ENCODE results near the gene RNASE12. TPM values are rescaled to one million over a fixed set of nuclear protein-coding genes. Genes with fewer than 3 reads are reported as not detected.

Gene RNASE12
- total RNA-seq, 1 donor from 2014 or later: not detected

DNA sequence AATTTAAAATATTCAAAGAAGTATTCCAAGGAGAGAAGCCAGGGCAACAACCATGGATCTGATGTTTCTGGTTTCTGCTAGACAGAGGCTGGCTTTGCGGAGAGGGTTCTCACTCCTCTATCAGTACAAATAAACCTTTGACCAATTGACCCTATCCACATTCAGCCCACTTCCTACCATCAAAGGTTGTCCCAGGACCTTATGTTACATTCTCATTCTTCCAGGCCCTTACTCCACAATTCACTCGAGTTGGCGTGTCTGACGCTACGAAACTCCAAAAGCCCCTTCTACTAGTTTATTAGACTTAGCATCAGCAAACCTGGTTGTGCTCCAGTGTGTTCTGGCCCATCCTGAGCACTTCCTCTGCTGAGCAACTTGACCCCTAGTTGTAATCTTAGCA, 24.8 kb upstream of the RNASE12 start:
- Mint-ChIP-seq H3K27ac (no peak overlapping the region), H3K4me3 (no peak overlapping the region), H3K36me3 (no peaks in the 10 kb centered on the region), H3K4me1 (peaks cover 9% of the 10 kb centered on the region), H3K27me3 (ENCODE audit: low read depth) (no peaks in the 10 kb centered on the region), H3K9me3 (no peaks in the 10 kb centered on the region)
- no peak for DNase-seq (ENCODE audit: low spot score in 2 of 2, unreplicated experiment in 2 of 2)
- TF ChIP-seq, protein P1, sequence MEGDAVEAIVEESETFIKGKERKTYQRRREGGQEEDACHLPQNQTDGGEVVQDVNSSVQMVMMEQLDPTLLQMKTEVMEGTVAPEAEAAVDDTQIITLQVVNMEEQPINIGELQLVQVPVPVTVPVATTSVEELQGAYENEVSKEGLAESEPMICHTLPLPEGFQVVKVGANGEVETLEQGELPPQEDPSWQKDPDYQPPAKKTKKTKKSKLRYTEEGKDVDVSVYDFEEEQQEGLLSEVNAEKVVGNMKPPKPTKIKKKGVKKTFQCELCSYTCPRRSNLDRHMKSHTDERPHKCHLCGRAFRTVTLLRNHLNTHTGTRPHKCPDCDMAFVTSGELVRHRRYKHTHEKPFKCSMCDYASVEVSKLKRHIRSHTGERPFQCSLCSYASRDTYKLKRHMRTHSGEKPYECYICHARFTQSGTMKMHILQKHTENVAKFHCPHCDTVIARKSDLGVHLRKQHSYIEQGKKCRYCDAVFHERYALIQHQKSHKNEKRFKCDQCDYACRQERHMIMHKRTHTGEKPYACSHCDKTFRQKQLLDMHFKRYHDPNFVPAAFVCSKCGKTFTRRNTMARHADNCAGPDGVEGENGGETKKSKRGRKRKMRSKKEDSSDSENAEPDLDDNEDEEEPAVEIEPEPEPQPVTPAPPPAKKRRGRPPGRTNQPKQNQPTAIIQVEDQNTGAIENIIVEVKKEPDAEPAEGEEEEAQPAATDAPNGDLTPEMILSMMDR (IDR thresholded peaks at IDR 0.05; ENCODE audit: unreplicated experiment): no peak

DNA sequence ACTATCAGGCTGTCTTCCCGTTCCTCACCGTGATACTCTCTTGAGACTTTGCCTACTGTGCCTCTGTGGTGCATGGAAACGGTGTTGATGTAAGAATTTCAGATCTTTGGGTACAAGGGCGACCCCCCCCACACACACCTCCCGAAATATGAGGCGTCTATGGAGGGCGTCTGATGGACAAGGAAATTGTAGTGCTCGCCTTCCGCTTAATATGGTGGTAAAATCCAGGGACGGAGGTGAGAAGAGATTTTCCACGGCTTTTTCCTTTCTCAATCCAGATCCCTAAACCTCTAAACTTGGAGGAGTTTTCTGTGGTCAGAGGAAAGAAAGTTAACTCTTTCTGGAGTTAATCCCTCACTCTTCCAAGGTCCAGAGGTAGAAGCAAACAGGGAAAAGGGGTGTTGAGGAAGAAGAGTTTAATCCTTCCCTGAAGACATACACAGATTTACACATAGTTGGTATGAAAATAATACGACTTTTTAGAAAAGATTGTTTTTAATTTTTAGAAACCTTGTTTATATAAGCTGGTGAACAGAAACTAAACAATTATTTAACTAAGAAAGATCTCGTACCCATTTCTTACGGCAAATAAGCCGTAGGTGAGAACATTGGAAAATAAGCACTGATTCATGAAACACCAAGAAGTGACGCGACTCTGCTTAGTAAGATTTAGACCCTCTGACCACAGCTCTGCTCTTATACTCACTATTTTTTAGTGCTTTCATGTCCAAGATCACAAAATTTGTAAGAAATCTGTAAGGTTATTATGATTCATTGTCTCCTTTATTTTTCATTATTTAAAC, 23.1 kb upstream of the RNASE12 start:
- no peak overlapping the region for H3K4me3 Mint-ChIP-seq
- TF ChIP-seq, protein P1 (IDR thresholded peaks at IDR 0.05; ENCODE audit: unreplicated experiment): no peak
- H3K36me3 Mint-ChIP-seq: no peaks in the 10 kb centered on the region
- no peak overlapping the region for H3K27ac Mint-ChIP-seq
- no peak for DNase-seq (ENCODE audit: low spot score in 2 of 2, unreplicated experiment in 2 of 2)
- H3K4me1 Mint-ChIP-seq: peaks cover 9% of the 10 kb centered on the region
- no peaks in the 10 kb centered on the region for H3K27me3 Mint-ChIP-seq (ENCODE audit: low read depth)
- H3K9me3 Mint-ChIP-seq: no peaks in the 10 kb centered on the region

DNA sequence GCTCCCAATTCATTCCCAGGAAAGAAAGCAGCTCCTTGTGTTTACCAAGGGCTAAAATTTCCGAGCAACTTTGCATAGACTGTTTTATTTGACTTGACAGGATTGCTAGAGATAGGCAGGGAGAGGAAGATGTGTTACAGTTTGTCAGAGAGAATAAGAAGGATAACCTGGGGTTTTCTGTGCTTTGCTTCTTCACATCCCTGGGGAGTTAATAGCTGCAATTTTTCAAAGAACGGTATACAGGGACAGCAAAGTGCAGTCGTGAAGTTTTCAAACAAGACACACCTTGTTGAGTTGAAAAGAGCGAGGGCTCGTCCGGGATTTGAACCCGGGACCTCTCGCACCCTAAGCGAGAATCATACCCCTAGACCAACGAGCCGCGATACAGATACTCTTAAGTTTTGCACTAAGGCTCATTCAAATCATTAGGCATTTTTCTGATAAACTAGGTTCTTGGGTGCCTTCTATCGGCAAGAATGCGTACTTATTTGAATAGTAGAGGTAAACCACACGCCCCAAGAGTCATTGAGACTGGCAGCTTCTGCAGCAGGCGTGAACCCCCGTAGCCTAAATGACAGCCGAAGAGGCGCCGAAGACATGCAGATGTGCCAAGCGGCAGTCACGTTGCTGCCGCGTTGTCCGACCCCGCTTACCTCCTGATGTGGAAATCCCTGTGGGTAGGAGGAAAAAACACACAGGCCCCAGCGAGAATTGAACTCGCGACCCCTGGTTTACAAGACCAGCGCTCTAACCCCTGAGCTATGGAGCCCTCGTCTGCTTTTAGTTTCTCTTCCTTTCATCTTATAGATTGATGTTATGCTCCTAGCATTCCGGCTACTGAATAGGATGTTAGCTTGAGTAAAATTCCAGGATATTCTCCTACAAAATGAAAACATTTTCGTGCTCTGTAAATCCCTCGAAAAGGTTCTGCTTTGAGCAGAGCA, 22.2 kb upstream of the RNASE12 start:
- DNase-seq (ENCODE audit: low spot score in 2 of 2, unreplicated experiment in 2 of 2): peak; percentile 44 to 81

DNA sequence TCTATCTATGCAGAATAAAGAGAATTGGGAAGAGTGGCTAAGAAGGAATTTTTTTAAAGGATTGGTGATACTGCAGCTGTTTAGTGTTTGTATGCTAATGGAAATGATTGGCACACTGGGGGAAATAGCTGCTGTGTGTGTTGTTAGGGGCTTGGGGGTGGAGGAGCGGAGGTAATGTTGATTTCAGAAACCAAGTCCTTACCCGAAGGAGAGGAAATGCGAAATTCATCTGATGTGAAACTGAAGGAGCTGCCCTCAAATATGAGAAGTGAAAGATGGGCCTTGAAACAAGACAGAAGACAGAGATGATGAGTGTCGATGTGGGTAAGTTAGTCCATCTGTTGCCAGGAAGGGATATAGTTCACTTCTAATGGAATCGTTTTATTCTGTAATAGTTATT, 21.2 kb upstream of the RNASE12 start:
- H3K27ac Mint-ChIP-seq: no peak overlapping the region
- H3K4me1 Mint-ChIP-seq: peaks cover 9% of the 10 kb centered on the region
- H3K27me3 Mint-ChIP-seq (ENCODE audit: low read depth): no peaks in the 10 kb centered on the region
- no peaks in the 10 kb centered on the region for H3K36me3 Mint-ChIP-seq
- H3K4me3 Mint-ChIP-seq: no peak overlapping the region
- no peak for DNase-seq (ENCODE audit: low spot score in 2 of 2, unreplicated experiment in 2 of 2)
- no peaks in the 10 kb centered on the region for H3K9me3 Mint-ChIP-seq
- TF ChIP-seq, protein P1 (IDR thresholded peaks at IDR 0.05; ENCODE audit: unreplicated experiment): no peak

More for the DNA sequence above, 22.2 kb upstream of the RNASE12 start:
- peaks cover 9% of the 10 kb centered on the region for H3K4me1 Mint-ChIP-seq
- TF ChIP-seq, protein P1 (IDR thresholded peaks at IDR 0.05; ENCODE audit: unreplicated experiment): peak; percentile 89
- H3K4me3 Mint-ChIP-seq: no peak overlapping the region
- no peaks in the 10 kb centered on the region for H3K36me3 Mint-ChIP-seq
- no peaks in the 10 kb centered on the region for H3K9me3 Mint-ChIP-seq
- no peaks in the 10 kb centered on the region for H3K27me3 Mint-ChIP-seq (ENCODE audit: low read depth)
- H3K27ac Mint-ChIP-seq: no peak overlapping the region

DNA sequence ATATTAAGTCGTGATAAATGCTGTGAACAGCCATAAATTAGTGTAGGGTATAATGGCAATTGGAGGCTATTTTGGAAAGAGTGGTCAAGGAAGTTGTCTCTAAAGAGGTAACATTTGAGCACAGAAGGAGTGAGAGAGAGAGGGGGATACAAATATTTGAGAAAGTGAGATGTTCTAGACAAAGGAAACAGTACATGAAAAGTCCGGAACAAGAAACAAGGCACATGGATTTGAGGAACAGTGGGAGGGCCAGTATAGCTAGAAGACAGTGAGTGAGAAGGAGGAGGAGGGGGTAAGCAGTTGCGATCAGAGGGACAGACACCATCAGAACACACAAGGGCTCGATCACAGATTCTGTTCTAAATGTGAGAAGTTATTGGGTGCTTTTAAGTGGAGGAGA, 20.1 kb upstream of the RNASE12 start:
- Mint-ChIP-seq H3K27ac (no peak overlapping the region), H3K36me3 (no peaks in the 10 kb centered on the region), H3K27me3 (ENCODE audit: low read depth) (no peaks in the 10 kb centered on the region), H3K4me1 (peaks cover 9% of the 10 kb centered on the region), H3K4me3 (no peak overlapping the region), H3K9me3 (no peaks in the 10 kb centered on the region)
- TF ChIP-seq, protein P1 (IDR thresholded peaks at IDR 0.05; ENCODE audit: unreplicated experiment): no peak
- no peak for DNase-seq (ENCODE audit: low spot score in 2 of 2, unreplicated experiment in 2 of 2)
